NCI-H82 (cell line): ENCODE results near the gene NFASC.

Experiments
- DNase-seq: peaks from one replicate; lab custom pipeline; 2025; lab: John Stamatoyannopoulos, UW

NFASC gene

DNA sequence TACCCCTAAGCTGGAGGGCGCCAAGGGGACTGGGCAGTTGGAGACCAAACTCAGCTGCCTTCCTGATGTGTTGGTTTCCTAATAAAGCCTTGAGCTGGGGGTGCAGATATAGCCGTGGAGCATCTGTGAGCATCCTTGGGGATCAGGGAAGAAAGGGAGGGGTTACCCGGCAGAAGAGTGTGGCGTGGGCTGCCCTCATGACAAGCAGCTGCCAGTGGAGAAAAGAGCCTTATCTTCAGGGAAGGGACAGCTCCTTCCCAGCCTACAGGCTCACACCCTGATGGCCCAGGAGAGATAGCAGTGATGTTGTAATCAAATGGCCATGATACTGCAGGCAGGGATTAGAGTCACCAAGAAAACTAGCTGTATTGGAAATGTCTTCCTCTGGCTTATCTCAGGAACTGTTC, 10.8 kb upstream of the NFASC start:
- DNase-seq, result peak; percentile 97

DNA sequence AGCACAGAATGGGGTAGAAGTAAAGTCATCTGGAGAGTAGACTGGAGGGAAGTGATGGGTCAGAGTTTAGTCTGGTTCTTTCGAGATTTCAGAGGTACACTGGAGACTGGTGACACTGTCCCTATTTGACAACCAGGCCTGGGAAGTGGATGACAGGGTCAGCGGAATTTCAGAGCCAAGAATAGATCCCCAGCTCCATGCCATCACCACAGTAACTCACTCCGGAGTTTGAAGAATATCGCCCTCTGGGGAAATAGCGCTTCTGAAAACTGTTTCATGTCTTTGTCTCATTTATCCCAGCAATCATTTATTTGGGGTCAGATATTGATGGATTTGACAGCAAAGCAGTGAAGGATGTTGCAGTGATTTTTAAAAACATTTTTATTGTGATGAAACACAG, 7.6 kb upstream of the NFASC start:
- no peak for DNase-seq

DNA sequence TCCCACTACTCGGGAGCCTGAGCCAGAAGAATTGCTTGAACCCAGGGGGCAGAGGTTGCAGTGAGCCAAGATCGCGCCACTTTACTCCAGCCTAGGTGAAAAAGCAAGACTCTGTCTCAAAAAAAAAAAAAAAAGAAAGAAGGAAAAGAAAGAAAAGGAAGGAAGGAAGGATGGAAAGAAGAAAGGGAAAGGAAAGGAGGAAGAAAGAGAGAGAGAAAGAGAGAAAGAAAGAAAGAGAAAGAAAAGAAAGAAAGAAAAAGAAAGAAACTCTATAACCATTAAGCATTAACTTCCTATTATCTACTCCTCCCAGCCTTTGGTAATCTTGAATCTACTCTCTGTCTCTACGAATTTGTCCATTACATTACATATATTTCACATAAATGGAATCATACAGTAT, 6.9 kb upstream of the NFASC start:
- DNase-seq, result no peak

DNA sequence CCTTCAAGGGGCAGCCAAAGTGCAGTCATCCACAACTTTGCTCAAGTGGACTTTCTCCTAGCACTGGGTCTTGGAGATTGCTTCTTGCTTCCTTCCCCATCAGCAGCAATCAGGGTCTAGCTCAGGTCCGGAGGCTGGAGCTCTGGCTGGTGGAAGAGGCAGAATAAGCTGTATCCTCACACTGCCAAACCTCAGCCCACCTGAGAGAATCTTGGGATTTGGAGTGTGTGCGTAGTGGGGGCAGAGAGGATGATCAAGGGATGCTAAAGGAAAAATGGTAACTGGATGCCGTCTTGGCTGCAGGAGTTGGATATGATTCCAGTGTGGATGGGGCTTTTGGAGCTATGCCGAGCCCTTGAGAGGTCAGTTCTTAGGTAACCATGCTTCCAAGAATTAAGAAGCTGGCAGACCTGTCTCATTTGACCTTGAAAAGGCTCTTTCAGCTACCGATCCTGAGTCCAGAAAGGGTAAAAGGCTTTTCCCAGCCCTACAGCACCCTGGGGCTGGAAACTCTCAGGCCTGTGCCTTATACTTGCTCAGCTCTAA, 4.5 kb upstream of the NFASC start:
- DNase-seq, result no peak

DNA sequence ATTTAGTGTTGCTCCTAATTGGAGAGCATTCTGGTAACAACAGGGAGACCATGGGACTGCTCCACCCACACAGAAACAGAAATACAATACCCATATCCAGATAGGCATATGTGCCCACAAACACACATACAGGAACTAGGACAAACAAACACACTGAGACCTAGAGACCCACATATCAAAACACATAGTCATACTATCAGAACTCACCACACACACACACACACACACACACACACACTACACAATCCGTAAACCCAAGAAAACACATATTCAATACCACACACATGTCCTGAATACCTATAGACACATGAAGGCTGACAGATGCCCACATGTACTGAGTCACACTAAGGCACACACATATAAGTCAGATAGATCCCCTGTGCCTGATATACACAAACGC, 3.5 kb upstream of the NFASC start:
- no peak for DNase-seq

DNA sequence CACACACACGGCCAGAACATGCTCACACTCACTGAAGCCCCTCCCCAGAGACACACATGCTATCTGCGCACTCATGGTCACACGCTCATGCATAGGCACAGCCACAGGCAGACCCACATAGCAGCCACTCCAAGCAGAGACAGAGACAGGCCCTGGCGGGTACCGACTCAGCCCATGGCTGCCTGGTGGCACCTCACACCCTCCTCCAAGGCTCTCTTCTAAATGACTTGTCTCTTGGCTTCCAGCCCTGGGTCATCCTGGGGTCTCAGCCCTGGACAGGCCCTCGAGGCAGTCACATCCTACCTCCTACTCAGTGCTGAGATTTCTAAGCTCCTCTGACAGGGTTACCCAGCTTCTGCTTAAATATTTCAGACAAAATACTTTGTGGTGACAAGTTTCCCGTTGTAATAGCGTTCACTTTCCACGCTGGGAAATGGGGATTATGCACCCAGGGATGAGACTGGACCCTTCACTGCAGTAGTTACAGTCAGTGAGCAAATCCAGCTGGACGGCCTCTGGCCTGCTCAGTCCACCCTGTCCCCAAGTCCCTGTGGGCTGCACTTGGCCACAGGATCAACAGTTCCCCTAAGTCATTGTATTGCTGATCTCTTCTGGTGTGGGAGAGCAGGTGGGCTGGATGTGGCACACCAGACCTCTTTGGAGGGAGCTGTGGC, 2.9 kb upstream of the NFASC start:
- no peak for DNase-seq

DNA sequence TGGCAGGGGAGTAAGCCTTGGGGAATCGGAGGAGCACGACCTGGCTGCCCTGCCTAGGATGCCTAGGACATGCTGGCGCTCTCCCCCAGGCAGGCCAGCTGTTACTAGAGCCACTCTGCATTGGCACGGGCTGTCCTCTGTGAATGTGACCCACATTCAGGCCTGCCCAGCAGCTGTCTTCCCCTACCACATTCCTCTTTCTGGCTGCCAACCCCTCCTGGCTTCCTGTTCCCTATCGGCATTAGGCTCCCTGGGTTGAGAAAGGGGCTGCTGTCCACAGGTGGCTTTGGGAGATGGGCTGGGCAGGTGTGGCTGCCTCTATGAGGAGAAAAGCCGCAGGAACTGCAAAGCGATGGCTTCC, 2.3 kb upstream of the NFASC start:
- no peak for DNase-seq

DNA sequence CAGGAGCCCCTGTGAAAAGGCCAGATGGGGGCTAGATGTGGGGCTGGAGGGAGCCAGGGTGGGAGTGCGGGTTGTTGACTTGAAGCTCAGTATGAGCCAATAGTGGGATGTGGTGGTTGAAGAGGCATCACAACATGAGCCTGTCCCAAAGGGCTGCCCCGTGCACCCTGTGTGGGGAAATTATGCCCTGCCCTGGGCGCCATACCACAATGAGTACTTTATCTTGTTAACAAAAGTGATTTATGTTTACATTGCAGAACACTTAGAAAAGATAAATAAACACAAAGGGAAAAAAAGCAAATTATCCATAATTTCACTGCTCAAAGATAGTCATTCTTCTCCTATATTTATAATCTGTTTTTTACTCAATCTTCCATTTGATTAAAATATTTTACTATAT, 1.6 kb upstream of the NFASC start:
- no peak for DNase-seq

DNA sequence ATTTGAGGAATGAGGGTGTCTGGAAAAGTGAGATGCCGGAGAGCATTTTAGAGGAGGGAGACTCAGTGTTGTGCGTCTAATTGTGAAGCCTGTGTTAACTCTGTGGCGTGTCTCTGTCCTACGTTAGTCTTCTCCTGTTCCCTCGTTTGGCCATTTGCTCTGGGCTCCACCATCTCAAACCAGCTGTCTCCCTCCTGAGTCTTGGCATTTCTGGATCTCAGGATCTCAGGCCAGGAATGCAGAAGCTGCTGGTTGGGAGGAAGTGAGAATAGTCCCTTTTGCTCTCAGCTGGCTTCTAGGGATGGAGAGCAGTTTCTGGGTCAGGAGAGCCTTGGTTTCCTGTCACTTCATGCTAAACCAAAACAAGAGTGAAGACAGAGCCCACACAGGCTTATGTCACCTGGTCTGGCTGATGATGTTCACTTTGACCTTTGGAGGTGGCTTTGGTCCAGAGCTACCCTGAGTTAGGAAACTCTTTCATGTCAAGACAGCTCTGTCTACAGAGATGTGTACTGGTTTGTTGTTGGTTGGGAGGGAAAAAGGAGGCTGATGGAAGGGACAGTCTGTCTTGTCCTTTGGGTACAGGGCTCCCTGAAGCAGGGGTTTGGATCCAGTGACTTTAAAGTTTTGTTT, 859 bp downstream of the NFASC start:
- DNase-seq, result no peak

DNA sequence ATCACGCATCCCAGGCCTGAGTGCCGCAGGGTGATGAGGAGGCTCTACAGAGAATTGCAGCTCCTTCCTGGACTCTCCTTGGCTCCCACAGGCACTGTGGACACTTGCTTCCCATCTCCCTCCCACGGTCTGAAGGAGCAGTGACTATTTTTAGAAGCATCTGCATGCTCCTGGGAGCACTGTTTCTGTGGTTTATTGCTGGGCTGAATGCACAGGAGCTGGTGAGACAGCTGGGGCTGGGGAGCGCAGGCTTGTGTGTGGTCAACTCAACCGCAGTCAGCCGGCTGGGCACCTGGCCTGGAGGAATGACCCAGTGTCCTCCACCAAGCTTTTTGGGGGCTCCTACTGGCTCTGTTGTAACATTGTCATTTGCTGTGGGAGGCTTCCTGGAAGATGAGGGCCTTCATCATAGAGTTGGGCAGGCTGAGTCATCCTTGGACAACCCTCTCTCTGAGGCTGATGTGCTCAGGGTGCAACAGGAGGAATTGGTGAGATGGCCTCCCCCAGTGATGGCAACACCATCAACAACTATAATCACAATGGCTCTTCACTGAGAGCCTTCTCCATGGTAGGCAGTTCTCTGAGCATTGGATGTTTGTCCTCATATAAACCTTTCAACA, 1.7 kb downstream of the NFASC start:
- no peak for DNase-seq

DNA sequence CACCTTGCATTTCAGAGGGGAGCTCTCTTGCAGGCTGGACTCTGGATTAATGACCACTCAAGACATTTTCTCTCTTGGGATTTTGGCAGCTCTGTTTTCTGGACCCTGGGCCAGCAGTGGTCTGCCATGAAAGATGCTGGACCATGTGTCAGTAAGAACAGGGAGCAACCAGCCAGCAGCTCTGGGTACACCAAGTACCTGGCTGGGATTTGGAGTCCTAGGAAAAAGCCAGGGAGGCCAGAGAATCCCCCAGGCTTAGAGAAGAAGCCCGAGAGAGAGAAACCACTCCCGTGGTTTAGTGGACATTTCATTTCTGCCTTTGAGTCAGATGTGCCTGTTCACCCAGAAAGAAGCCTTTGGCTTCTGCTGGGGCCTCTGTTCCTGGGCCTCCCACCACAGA, 2.5 kb downstream of the NFASC start:
- DNase-seq, result no peak

DNA sequence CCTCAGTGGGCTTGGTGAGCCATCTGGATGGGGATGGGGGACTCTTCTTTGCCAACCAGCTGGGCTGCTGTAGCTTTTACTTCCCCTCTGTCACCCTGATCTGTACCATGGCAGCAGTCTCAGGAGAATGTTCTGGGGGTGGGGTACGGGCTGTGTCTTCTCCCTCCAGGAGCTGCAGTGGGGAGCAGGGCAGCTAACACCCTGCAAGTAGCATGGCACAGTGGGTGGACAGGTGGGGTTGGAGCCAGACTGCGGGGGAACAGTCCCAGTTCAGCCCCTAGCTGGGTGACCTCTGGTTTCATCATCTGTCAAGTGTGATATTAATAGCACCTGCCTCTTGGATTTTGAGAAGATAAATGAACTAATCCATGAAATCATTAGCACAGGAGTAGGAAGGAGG, 3.1 kb downstream of the NFASC start:
- DNase-seq, result peak; percentile 79

DNA sequence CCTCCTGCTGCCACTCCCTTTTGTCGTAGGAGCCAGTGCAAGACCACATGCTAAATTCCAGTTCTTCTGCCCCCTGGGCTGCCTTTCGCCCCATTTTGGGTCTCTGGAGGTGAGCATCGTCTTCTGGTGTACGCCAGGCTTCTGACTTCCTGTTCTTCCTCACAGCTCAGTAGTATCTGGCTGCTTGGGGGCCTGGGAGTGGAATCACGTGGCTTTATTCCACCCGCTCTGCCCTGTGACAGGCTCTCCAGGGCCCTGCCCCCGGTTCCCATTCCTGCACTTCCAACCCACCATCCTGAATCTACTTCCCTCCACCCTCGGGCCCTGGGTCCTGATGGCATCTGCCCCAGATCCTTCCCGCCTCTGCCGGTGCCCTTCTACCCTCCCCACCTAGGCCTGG, 3.6 kb downstream of the NFASC start:
- DNase-seq, result no peak

DNA sequence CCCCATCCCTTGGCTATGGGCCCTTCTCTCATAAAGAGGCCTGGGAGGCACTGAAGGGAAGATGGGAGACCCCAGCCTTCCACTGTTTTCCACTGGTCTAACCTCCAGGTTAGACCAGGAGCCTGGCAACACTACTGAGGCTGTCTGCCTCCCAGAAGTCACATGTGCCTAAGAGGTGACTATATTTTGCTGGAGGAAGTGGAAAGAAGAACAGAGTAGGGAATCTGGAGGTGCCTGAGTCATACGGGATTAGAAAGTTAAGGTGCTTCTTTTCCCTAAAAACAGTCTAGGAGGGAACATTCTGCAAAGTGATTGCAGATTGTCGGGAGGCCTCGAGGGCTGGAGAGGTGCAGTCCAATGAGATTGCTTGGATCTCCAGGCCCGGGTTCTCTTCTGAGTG, 4.6 kb downstream of the NFASC start:
- DNase-seq, result no peak

DNA sequence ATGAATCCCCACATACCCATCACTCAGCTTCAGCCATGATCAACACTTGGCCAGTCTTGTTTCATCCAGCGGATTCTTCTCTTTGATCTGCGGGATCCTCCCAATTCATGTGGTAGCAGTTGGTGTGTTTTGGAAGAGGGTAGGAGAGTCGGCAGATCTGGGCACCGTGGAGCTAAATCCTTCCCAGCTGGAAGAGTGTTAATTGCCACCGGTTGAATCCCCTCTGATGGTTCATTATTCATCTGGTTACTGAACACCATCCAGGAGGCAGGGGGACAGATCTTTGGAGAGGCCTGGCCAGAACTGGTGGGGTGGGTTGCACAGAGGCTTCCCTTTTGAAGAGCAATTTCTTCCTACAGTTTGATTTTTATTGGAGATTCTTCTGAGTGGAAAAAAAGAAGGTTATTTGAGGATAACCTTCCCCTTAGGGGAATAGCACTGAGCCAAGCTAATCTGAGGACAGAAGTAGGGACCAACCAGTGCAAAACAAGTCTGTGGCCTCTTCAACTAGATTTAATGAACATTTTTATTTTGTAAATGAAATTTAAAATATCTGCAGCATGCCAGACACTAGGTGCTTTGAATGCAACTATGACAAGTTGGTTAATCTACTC, 8.1 kb downstream of the NFASC start:
- DNase-seq, result peak; percentile 85

DNA sequence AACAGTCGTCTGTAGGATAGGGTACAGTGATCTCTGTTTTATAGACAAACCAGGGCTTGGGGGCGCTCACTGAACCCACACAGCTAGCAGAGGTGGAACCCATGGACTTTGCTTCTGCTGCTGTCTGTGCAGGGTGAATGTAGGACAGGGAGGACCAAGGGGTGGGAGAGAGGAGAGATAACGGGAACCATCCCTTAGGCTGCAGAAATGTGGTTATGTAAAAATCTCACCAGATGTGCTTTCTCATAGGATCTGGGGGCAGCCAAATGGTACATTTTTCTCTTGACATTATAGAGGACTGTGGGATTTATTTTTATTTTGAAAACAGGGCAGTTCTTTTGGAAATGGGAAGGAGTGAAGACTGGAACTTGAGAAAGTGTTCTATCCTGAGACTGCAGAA, 8.7 kb downstream of the NFASC start:
- DNase-seq, result no peak

DNA sequence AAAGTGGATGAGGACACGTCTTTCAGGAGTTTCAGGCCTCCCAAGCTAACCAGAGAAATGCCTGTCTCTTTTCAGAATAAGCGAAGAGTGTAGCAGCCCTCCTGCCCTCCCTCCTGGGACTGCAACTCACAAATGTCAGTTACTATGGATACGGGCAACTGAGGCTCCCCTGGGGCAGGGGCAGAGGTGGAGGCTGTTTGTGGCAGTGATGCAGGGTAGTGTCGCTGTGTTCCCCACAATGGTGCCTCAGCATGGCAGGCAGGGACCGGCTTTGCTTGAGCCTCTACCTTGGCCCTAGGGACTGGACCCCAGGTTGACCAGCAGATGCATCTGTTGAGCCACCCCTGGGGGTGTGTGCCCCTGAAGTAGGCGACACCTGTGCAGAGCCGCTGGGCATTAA, 10.2 kb downstream of the NFASC start:
- no peak for DNase-seq

DNA sequence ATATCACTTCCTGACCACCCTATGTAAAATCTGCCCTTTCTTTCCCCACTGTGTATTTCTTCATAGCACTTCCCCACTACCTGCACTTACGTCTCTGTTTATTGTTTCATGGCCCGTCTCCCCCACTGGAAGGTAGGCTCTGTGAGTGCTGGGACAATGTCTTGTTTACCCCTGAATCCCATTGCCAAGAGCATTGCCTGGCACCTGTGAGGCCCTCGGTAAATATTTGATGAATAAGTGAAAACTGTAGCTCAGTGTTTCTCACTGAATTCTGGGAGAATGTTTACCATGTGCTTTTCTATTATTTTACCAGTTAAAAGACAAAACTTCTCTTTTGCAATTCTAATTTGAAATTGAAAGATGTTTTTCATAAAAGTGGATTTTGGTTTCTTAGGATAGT, 11.8 kb downstream of the NFASC start:
- DNase-seq, result no peak

DNA sequence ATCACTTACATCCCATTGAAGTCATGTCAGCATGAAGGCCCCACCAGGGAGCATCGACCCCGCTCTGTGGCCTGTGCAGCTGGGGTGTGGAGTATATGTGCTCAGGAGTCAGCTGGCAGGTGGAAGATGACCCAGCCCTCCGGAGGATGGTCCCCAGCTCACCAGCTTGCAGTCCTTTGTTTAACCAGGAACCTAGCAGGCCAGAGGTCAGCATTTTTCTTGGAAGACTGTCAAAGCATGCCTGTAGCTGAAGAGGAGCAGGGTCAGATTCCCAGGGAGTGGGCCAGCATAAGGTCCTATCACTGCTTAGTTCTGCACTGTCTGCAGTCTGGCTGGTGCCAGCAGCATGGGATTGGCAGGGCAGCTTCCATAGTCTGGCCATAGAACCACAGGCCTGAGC, 12.7 kb downstream of the NFASC start:
- no peak for DNase-seq

DNA sequence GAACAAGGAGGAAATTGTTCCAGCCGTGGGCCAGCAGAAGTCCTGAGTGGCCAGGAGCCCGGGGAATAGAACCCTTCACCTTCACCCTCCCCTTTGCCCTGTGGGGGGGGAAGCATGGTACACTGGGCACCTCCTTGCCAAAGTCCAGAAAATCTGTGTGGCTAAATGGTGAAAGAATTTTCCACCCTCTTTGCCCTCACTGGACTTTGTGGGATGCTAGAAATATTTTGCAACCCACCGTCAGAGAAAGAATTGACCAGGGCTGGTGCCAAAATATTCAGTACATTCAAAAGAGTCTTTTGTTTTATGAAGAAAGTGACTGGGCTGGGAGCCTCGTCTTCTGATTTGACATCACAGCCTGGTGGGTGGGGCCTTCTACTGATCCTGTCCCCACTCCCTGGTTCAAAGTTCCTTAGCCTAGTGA, 14.6 kb downstream of the NFASC start:
- DNase-seq, result no peak

DNA sequence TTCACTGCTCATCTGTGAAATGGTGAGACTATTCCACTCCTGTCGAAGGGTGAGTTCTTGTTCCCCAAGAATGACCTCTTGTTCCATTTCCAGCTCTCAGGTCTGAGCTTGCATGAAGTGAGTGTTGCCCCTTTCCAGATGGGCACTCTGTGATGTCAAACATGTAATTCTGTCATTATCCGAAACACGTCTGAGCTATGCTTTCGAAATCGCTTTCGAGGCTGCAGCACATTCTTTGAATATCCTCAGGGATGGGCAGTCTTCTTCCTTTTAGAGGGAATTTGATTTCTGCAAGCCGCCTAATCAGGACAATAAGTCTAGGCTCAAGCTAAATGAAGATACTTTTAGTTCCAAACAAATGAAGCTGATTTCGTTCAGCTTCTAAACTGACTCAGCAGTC, 15.1 kb downstream of the NFASC start:
- no peak for DNase-seq

DNA sequence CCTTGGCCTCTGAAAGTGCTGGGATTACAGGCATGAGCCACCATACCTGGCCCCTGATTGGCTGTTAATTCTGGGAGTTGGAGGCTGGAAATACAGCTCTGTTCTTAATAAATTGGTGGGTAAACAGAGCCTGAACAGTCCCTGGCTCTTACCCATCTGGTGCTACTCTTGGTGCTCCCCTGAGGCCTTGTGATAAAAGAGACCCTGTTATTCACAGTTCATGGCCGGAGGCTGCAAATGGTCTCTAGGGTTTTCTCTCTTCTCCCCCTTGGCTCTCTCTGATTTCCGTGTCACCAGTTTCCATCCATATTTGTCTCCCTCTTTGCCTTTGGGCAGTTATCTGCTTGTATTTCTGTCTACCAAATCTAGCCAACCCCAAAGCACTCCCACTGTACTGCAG, 17.2 kb downstream of the NFASC start:
- no peak for DNase-seq

DNA sequence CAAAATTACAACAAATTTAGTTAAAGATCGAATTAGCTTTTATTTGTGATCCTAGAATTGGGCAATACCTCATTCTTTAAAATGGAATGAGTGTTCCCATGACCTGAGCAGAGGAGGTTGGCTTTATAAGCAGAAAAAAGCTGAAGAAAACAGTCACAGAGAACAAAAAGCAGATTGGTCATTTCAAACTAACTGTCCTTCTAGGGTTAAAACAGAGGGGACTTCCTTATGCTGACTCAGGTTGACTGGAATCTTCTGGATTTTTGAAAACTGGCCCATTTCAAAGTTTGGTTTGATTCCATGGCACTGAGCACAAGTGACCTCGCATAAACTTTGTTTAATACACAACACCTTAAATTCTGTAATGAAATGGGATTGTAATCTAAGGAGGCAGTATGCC, 17.6 kb downstream of the NFASC start:
- DNase-seq, result no peak
